ENCODE measurements around the gene SYNPO.

DNA sequence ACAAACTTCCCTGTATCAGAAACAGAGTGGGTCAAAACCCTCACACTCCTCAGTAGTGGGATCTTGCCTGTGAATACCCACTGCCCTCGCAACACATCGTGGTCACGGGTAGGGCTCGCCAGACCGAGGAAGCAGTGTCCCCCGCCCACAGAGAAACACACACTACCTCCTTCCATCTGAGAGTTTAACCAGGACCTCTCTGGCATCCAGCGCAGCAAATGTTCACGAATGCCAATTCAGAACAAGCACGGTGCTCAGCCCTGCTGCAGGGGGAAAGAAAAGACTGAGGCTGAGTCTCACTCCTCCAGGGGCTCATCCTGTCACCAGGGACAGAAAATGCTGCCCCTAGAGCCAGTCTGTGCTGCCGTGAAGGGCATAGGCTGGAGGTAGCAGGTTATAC lies 42.5 kb upstream of the SYNPO start:
- TF ChIP-seq, protein P1, sequence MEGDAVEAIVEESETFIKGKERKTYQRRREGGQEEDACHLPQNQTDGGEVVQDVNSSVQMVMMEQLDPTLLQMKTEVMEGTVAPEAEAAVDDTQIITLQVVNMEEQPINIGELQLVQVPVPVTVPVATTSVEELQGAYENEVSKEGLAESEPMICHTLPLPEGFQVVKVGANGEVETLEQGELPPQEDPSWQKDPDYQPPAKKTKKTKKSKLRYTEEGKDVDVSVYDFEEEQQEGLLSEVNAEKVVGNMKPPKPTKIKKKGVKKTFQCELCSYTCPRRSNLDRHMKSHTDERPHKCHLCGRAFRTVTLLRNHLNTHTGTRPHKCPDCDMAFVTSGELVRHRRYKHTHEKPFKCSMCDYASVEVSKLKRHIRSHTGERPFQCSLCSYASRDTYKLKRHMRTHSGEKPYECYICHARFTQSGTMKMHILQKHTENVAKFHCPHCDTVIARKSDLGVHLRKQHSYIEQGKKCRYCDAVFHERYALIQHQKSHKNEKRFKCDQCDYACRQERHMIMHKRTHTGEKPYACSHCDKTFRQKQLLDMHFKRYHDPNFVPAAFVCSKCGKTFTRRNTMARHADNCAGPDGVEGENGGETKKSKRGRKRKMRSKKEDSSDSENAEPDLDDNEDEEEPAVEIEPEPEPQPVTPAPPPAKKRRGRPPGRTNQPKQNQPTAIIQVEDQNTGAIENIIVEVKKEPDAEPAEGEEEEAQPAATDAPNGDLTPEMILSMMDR (IDR thresholded peaks at IDR 0.05; ENCODE audit: low read depth, low read length, poor library complexity, severe bottlenecking): no peak
- TF ChIP-seq EZH2phosphoT487 (IDR thresholded peaks at IDR 0.05; ENCODE audit: borderline replicate concordance, low read length): no peak

All from DOHH2 (cell line).